ENCODE measurements around the gene SCLT1. TPM values are rescaled to one million over a fixed set of nuclear protein-coding genes. Genes with fewer than 3 reads are reported as not detected.

SCLT1 gene
- polyA plus RNA-seq, 3 donors: 14.8 to 20.1 (median 17.9) TPM

DNA sequence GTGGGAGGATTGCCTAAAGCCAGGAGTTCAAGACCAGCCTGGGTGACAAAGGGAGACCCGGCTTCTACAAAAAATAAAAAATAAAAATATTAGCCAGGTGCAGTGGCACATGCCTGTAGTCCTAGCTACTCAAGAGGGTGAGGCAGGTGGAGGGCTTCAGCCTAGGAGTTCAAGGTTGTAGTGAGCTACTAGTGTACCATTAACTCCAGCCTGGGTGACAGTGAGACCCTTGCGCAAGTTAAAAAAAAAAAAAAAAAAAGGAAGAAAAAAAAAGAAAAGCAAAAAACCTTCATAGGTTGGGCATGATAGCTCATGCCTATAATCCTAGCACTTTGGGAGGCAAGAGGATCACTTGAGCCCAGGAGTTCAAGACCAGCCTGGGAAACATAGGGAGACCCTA is 5.8 kb downstream of the SCLT1 start:
- no peak for DNase-seq
- Histone ChIP-seq H3K36me3 (replicated peaks in 1 of 2; ENCODE audit: control insufficient read depth in 1 of 2, insufficient read depth in 2 of 2, low read length in 2 of 2) (peaks cover 0 to 9% of the 10 kb centered on the region in 2 donors), H3K9me3 (replicated peaks in 1 of 2; ENCODE audit: control insufficient read depth in 1 of 2, insufficient read depth in 1 of 2, low read length in 2 of 2) (no peaks in the 10 kb centered on the region), H3K27ac (ENCODE audit: low read depth in 1 of 2, low read length in 2 of 2) (no peak overlapping the region), H3K4me1 (ENCODE audit: control insufficient read depth in 1 of 2, insufficient read depth in 2 of 2, low read length in 2 of 2) (peaks cover 23 to 29% of the 10 kb centered on the region in 2 donors), H4K20me1 (ENCODE audit: insufficient read depth, low read length) (peaks cover 80% of the 10 kb centered on the region), H3K4me3 (replicated peaks in 1 of 3; ENCODE audit: low read depth in 2 of 3, low read length in 3 of 3) (no peak overlapping the region), H2AFZ (ENCODE audit: insufficient read depth, low read depth, low read length, poor library complexity, severe bottlenecking) (no peak overlapping the region), H3K79me2 (ENCODE audit: insufficient read depth, low read length) (peaks cover 100% of the 10 kb centered on the region), H3K4me2 (replicated peaks; ENCODE audit: extremely low read depth, low read length, poor library complexity, severe bottlenecking) (no peak overlapping the region), H3K9ac (ENCODE audit: insufficient read depth, low read length, poor library complexity, severe bottlenecking) (no peak overlapping the region), H3K27me3 (ENCODE audit: control insufficient read depth in 2 of 2, insufficient read depth in 2 of 2, low read length in 2 of 2) (no peaks in the 10 kb centered on the region)
- Mint-ChIP-seq H3K4me3 (no peak overlapping the region), H3K36me3 (peaks cover 27% of the 10 kb centered on the region in 2 donors), H3K27me3 (ENCODE audit: low read depth in 3 of 3) (peaks cover 0 to 1% (median 0%) of the 10 kb centered on the region in 3 donors), H3K27ac (peak overlapping the region in 2 of 7 donors; percentile 64 to 76), H3K9me3 (peaks cover 0 to 9% (median 4%) of the 10 kb centered on the region in 7 donors), H3K4me1 (peaks cover 30% of the 10 kb centered on the region)
- TF ChIP-seq CTCF (IDR thresholded peaks at IDR 0.05): no peak
- WGBS (ENCODE audit: insufficient coverage): no CpG with 5 or more reads among the region's 2 CpGs
- intact Hi-C loops (cut with micrococcal nuclease): no loop called here

DNA sequence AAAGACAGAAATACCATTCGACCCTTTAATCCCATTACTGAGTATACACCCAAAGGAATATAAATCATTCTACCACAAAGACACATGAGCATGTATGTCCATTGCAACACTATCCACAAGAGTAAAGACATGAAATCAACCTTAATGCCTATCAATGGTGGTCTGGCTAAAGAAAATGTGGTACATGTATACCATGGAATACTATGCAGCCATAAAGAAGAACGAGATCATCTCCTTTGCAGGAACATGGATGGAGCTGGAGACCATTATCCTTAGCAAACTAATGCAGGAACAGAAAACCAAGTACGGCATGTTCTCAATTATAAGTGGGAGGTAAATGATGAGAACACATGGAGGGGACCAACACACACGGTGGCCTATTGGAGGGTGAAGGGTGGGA is 7.9 kb downstream of the SCLT1 start:
- Histone ChIP-seq H4K20me1 (ENCODE audit: insufficient read depth, low read length) (peaks cover 62% of the 10 kb centered on the region), H3K9me3 (replicated peaks in 1 of 2; ENCODE audit: control insufficient read depth in 1 of 2, insufficient read depth in 1 of 2, low read length in 2 of 2) (peaks cover 11% of the 10 kb centered on the region in 2 donors), H3K27me3 (ENCODE audit: control insufficient read depth in 2 of 2, insufficient read depth in 2 of 2, low read length in 2 of 2) (no peaks in the 10 kb centered on the region), H3K27ac (ENCODE audit: low read depth in 1 of 2, low read length in 2 of 2) (no peak overlapping the region), H3K79me2 (ENCODE audit: insufficient read depth, low read length) (peaks cover 100% of the 10 kb centered on the region), H3K4me1 (ENCODE audit: control insufficient read depth in 1 of 2, insufficient read depth in 2 of 2, low read length in 2 of 2) (peaks cover 3 to 9% of the 10 kb centered on the region in 2 donors), H3K9ac (ENCODE audit: insufficient read depth, low read length, poor library complexity, severe bottlenecking) (no peak overlapping the region), H3K4me3 (replicated peaks in 1 of 3; ENCODE audit: low read depth in 2 of 3, low read length in 3 of 3) (no peak overlapping the region), H2AFZ (ENCODE audit: insufficient read depth, low read depth, low read length, poor library complexity, severe bottlenecking) (no peak overlapping the region), H3K4me2 (replicated peaks; ENCODE audit: extremely low read depth, low read length, poor library complexity, severe bottlenecking) (no peak overlapping the region), H3K36me3 (replicated peaks in 1 of 2; ENCODE audit: control insufficient read depth in 1 of 2, insufficient read depth in 2 of 2, low read length in 2 of 2) (peaks cover 17 to 29% of the 10 kb centered on the region in 2 donors)
- peaks cover 43 to 46% of the 10 kb centered on the region in 2 donors for H3K36me3 Mint-ChIP-seq
- peaks cover 10 to 22% (median 15%) of the 10 kb centered on the region in 7 donors for H3K9me3 Mint-ChIP-seq
- TF ChIP-seq CTCF (IDR thresholded peaks at IDR 0.05): no peak
- H3K4me3 Mint-ChIP-seq: no peak overlapping the region
- no peak for DNase-seq
- peak overlapping the region in 2 of 7 donors; percentile 15 to 20 for H3K27ac Mint-ChIP-seq
- H3K27me3 Mint-ChIP-seq (ENCODE audit: low read depth in 3 of 3): peaks cover 0 to 1% (median 0%) of the 10 kb centered on the region in 3 donors
- intact Hi-C loops (cut with micrococcal nuclease): no loop called here
- 100% methylated on average over 1 of the region's 4 CpGs for WGBS (ENCODE audit: insufficient coverage)
- peaks cover 34% of the 10 kb centered on the region for H3K4me1 Mint-ChIP-seq
